ENCODE results near the gene MYRIP.

Gene MYRIP

DNA sequence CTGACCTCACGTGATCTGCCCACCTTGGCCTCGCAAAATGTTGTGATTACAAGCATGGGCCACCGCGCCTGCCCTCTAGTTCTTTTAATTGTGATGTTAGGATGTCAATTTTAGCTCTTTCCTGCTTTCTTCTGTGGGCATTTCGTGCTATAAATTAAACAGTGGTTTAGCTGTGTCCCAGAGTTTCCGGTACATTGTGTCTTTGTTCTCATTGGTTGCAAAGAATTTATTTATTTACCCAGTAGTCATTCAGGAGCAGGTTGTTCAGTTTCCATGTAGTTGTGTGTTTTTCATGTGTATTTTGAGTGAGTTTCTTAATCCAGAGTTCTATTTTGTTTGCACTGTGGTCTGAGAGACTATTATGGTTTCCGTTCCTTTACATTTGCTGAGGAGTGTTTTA, 30.1 kb downstream of the MYRIP start:
- no peak overlapping the region for H3K4me3 ChIP-seq (replicated peaks; ENCODE audit: low read depth, low read length)
- no peaks in the 10 kb centered on the region for H3K36me3 ChIP-seq (ENCODE audit: control insufficient read depth, insufficient read depth, low read length)
- DNase-seq (ENCODE audit: extremely low read depth, insufficient read length) = no peak
- TF ChIP-seq, protein P1, sequence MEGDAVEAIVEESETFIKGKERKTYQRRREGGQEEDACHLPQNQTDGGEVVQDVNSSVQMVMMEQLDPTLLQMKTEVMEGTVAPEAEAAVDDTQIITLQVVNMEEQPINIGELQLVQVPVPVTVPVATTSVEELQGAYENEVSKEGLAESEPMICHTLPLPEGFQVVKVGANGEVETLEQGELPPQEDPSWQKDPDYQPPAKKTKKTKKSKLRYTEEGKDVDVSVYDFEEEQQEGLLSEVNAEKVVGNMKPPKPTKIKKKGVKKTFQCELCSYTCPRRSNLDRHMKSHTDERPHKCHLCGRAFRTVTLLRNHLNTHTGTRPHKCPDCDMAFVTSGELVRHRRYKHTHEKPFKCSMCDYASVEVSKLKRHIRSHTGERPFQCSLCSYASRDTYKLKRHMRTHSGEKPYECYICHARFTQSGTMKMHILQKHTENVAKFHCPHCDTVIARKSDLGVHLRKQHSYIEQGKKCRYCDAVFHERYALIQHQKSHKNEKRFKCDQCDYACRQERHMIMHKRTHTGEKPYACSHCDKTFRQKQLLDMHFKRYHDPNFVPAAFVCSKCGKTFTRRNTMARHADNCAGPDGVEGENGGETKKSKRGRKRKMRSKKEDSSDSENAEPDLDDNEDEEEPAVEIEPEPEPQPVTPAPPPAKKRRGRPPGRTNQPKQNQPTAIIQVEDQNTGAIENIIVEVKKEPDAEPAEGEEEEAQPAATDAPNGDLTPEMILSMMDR (IDR thresholded peaks at IDR 0.05; ENCODE audit: insufficient read depth, low read length, poor library complexity, severe bottlenecking) = no peak
- H3K27me3 ChIP-seq (replicated peaks; ENCODE audit: control insufficient read depth, insufficient read depth, low read length) = no peaks in the 10 kb centered on the region

DNA sequence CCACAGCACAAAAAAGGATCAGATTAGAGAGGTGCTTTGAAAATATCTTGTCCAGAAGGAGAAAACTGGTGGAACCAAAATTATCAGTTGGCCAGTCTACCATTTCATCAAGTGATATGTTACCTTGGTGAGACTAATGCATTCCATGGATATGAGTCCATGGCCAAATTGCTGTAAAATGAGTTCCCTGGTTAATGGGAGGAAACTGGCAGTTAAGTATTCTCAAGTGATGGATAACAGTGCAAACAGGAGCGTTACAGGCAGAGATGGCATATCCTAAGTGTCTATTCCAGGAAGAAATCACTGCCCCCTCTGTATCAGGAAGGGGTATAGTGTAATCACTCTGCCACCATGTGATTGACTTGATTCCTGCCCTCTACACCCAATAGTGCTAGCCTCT, 34.0 kb downstream of the MYRIP start:
- DNase-seq (ENCODE audit: extremely low read depth, insufficient read length) = no peak
- Histone ChIP-seq H3K4me3 (replicated peaks; ENCODE audit: low read depth, low read length) (no peak overlapping the region), H3K27me3 (replicated peaks; ENCODE audit: control insufficient read depth, insufficient read depth, low read length) (no peaks in the 10 kb centered on the region), H3K36me3 (ENCODE audit: control insufficient read depth, insufficient read depth, low read length) (no peaks in the 10 kb centered on the region)
- TF ChIP-seq, protein P1 (IDR thresholded peaks at IDR 0.05; ENCODE audit: insufficient read depth, low read length, poor library complexity, severe bottlenecking) = no peak

DNA sequence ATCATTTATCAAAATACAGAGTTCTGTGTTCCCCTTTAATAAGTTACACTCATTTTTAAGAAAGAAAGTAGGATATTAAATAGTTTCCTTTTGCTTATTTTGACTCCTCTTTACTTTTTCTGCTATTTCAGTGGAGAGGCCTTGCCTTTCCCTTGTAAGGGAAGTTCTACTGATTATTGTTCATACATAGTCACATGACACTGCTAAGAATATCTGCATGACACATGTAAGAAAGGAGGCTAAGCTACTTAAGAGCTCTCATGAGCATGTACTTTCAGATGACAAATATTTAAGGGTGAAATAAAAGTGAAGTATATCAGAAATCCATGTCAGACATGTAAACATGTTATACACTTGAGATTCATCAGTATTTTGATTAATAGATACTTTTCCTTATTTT, 39.0 kb downstream of the MYRIP start:
- Histone ChIP-seq H3K36me3 (ENCODE audit: control insufficient read depth, insufficient read depth, low read length) (no peaks in the 10 kb centered on the region), H3K4me3 (replicated peaks; ENCODE audit: low read depth, low read length) (no peak overlapping the region), H3K27me3 (replicated peaks; ENCODE audit: control insufficient read depth, insufficient read depth, low read length) (no peaks in the 10 kb centered on the region)
- TF ChIP-seq, protein P1 (IDR thresholded peaks at IDR 0.05; ENCODE audit: insufficient read depth, low read length, poor library complexity, severe bottlenecking) = no peak
- no peak for DNase-seq (ENCODE audit: extremely low read depth, insufficient read length)

DNA sequence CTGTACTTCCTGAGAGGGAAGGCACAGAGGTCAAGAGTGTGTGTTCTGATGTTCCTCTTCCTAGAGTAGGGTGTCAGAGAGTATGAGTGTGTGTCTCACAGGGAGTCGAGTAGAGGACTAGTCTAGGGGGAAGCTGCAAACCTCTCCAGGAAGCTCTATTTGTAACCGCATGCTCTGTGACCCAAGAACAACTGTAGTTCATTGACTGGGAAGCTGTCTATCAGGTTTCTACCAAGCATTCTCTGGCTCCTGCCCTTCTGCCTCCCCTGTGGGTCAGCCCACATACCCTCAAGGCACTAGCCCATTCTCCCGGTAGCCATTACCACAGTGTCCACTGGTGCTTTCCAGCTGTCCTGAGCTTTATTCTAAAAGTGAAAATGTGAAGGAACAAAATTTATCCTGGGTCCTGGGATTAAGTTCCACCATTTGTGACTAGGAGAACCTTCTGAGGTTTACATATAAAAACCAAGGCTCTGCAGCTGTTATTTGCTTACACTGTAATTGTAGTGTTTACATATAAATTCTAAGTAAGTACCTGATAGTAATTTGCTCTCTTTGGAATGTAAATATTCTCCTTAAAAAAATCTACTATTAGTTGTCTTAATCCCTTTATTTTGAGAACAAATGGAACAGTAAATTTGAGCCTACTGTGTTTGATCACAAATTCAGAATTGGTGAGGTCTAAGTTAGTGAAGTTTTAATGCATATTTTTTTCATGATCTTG, 40.7 kb downstream of the MYRIP start:
- H3K4me3 ChIP-seq (replicated peaks; ENCODE audit: low read depth, low read length) = no peak overlapping the region
- H3K27me3 ChIP-seq (replicated peaks; ENCODE audit: control insufficient read depth, insufficient read depth, low read length) = no peaks in the 10 kb centered on the region
- TF ChIP-seq, protein P1 (IDR thresholded peaks at IDR 0.05; ENCODE audit: insufficient read depth, low read length, poor library complexity, severe bottlenecking) = no peak
- H3K36me3 ChIP-seq (ENCODE audit: control insufficient read depth, insufficient read depth, low read length) = no peaks in the 10 kb centered on the region
- DNase-seq (ENCODE audit: extremely low read depth, insufficient read length) = no peak

DNA sequence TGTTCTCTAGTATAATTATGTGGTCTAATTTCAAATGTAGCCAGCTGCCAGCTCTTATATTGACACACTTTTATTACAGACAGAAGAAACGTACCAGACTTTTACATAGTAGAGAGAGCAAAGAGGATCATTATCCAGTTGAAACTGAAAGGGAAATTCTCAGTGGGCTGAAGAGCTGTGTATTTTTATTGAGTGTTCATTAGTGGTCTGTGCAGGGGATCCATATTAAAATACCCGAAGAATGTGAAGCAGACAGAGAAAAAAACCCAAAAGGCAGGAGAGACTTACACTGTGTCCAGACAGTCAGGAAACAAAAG, 41.3 kb downstream of the MYRIP start:
- no peaks in the 10 kb centered on the region for H3K36me3 ChIP-seq (ENCODE audit: control insufficient read depth, insufficient read depth, low read length)
- TF ChIP-seq, protein P1 (IDR thresholded peaks at IDR 0.05; ENCODE audit: insufficient read depth, low read length, poor library complexity, severe bottlenecking) = no peak
- no peak for DNase-seq (ENCODE audit: extremely low read depth, insufficient read length)
- no peak overlapping the region for H3K4me3 ChIP-seq (replicated peaks; ENCODE audit: low read depth, low read length)
- H3K27me3 ChIP-seq (replicated peaks; ENCODE audit: control insufficient read depth, insufficient read depth, low read length) = no peaks in the 10 kb centered on the region

DNA sequence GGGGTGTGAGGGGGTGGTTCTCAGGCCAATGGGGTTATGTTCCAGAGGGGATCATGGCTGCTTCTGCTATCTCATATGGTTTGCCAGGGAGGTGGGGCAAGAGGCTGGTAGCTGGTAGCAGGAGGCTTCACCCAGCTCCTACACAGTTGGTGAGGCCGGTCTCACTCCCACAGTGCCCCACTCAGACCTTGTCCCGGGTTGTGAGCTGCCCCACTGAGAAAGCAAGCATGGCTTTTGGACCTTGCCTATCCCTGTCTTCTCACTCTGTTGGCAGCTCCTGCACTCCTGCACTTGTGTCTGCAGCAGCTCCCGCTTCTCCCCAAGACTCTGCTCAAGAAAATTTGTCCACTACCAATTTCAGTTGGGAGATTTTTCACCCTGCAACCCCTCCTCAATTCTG, 46.1 kb downstream of the MYRIP start:
- Histone ChIP-seq H3K36me3 (ENCODE audit: control insufficient read depth, insufficient read depth, low read length) (no peaks in the 10 kb centered on the region), H3K4me3 (replicated peaks; ENCODE audit: low read depth, low read length) (no peak overlapping the region), H3K27me3 (replicated peaks; ENCODE audit: control insufficient read depth, insufficient read depth, low read length) (no peaks in the 10 kb centered on the region; the same call in 1 of the 2 replicates)
- TF ChIP-seq, protein P1 (IDR thresholded peaks at IDR 0.05; ENCODE audit: insufficient read depth, low read length, poor library complexity, severe bottlenecking) = no peak
- DNase-seq (ENCODE audit: extremely low read depth, insufficient read length) = no peak

Measured in GM06990 (cell line).